GM06990 (cell line): ENCODE measurements around the gene TMEM54.

ENCODE experiments used
- DNase-seq: peaks from one replicate; pipeline ENCODE4 v3.0.0-alpha.2; 2011; ENCODE audit not compliant: insufficient read length; ENCODE audit errors: extremely low read depth
- H3K27me3 ChIP-seq: replicated peaks from 2 replicates; pipeline ENCODE4 v1.6.0; 2011; ENCODE audit warnings: low read length; ENCODE audit not compliant: control insufficient read depth, insufficient read depth
- H3K36me3 ChIP-seq: 2 replicates; pipeline ENCODE4 v1.5.1; 2011; ENCODE audit warnings: low read length; ENCODE audit not compliant: control insufficient read depth, insufficient read depth
- H3K4me3 ChIP-seq: replicated peaks from 2 replicates; pipeline ENCODE4 v1.5.1; 2011; ENCODE audit warnings: low read depth, mild to moderate bottlenecking, control low read depth, low read length
- CTCF ChIP-seq: IDR thresholded peaks from 2 replicates; pipeline ENCODE4 v1.5.1; 2011; ENCODE audit warnings: low read length, control low read depth, mild to moderate bottlenecking, inconsistent platforms; ENCODE audit not compliant: insufficient read depth, poor library complexity, severe bottlenecking

Gene TMEM54

GRCh38 chr1:32899586-32900296 is 1.4 kb downstream of the TMEM54 start:
- peaks cover 6% of the 10 kb centered on the region for H3K27me3 ChIP-seq
- no peaks in the 10 kb centered on the region for H3K36me3 ChIP-seq
- DNase-seq, result no peak
- TF ChIP-seq CTCF, result no peak
- H3K4me3 ChIP-seq, result no peak overlapping the region

- Histone ChIP-seq H3K4me3 (no peak overlapping the region), H3K36me3 (no peaks in the 10 kb centered on the region), H3K27me3 (peaks cover 6% of the 10 kb centered on the region)
- DNase-seq, result no peak
- TF ChIP-seq CTCF, result no peak
Observed at GRCh38 chr1:32898958-32899357, 2.2 kb downstream of the TMEM54 start.

- no peak for TF ChIP-seq CTCF
- DNase-seq, result no peak
- no peak overlapping the region for H3K4me3 ChIP-seq
- H3K27me3 ChIP-seq, result peaks cover 6% of the 10 kb centered on the region
- no peaks in the 10 kb centered on the region for H3K36me3 ChIP-seq
Observed at GRCh38 chr1:32898056-32898455, 3.1 kb downstream of the TMEM54 start.

GRCh38 chr1:32897082-32898049 is 3.8 kb downstream of the TMEM54 start:
- Histone ChIP-seq H3K36me3 (no peaks in the 10 kb centered on the region), H3K27me3 (peaks cover 8% of the 10 kb centered on the region)
- TF ChIP-seq CTCF, result no peak

GRCh38 chr1:32896451-32896850 is 4.7 kb downstream of the TMEM54 start:
- no peak for TF ChIP-seq CTCF
- no peaks in the 10 kb centered on the region for H3K36me3 ChIP-seq
- H3K4me3 ChIP-seq, result no peak overlapping the region
- H3K27me3 ChIP-seq, result peaks cover 7% of the 10 kb centered on the region
- no peak for DNase-seq

More at GRCh38 chr1:32897082-32898049, 3.8 kb downstream of the TMEM54 start:
- DNase-seq, result no peak
- H3K4me3 ChIP-seq, result no peak overlapping the region
